Erythroblast (primary cell): Measurements from ENCODE around the gene CCNB1.

ENCODE experiments used
- GATA1 ChIP-seq: IDR thresholded peaks from 2 replicates; pipeline ENCODE4 v1.6.1; 2011; ENCODE audit warnings: low read depth, mild to moderate bottlenecking, control low read depth, low read length, moderate library complexity
- POLR2A ChIP-seq: IDR thresholded peaks from 2 replicates; pipeline ENCODE4 v1.6.1; 2011; ENCODE audit warnings: mild to moderate bottlenecking, low read length

DNA sequence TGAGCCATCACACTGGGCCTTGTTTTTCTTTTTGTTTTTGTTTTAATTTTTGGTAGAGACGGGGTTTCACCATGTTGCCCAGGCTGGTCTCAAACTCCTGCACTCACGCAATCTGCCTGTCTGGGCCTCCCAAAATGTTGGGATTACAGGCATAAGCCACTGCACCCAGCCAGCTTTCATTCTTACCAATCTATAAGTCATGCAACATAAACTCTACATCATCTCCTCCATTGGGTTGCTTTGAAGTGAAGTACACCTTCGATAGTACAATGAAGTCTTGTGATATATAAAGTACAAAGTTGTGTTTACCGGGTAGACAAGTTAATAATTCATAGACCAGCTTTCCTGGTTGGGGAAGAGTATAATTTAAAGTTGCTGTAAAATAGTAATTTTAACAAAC, 58.9 kb downstream of the CCNB1 start:
- TF ChIP-seq POLR2A: no peak
- TF ChIP-seq GATA1: no peak
